Erythroblast (primary cell): Measurements from ENCODE around the gene DSE.

Experiments used
- DNase-seq, 2 experiments: peaks; one replicate each; lab custom pipeline; 2025; lab: John Stamatoyannopoulos, UW
- GATA1 ChIP-seq: IDR thresholded peaks from 2 replicates; pipeline ENCODE4 v1.6.1; 2011; ENCODE audit warnings: low read depth, mild to moderate bottlenecking, control low read depth, low read length, moderate library complexity
- POLR2A ChIP-seq: IDR thresholded peaks from 2 replicates; pipeline ENCODE4 v1.6.1; 2011; ENCODE audit warnings: mild to moderate bottlenecking, low read length

Gene DSE

GRCh38 chr6:116386581-116387299 lies 16.0 kb downstream of the DSE start:
- TF ChIP-seq POLR2A: no peak
- no peak for TF ChIP-seq GATA1
- no peak for DNase-seq

DNA sequence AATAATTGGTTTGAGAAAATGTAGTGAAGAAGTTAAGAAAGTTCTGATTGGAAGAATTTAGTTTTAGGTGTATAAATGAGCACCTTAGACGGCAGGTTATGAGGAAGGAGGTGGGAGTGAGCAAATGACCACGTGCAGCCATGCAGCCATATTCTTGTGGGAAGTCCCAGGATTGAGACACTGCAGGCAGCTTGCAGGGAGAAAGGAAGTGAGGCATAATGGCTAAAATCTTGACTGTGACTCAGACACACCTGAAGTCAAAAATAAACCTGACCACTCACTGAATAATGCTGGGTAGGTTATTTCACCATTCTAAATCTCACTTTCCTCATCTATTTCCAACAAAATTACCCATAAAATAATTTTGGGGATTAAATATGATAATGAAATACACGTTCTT lies 16.6 kb downstream of the DSE start:
- no peak for TF ChIP-seq GATA1
- no peak for TF ChIP-seq POLR2A
- no peak for DNase-seq

DNA sequence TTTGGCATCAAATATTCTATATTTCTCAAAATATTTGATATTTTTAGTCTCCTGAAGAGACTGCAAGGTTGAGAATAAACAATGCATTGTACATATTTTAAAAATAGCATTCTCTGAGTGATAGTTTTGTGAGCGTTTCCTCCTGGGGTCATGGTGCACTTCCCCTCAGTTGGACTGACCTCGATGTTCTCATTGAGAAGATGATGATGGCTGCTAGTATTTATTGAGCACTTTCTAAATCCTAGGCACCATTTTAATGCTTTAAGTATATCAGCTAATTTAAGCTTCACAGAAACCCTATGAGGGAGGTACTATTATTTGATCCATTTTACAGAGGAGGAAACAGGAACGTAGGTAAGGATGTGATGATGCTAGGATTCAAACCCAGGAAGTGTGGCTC lies 18.2 kb downstream of the DSE start:
- no peak for DNase-seq

DNA sequence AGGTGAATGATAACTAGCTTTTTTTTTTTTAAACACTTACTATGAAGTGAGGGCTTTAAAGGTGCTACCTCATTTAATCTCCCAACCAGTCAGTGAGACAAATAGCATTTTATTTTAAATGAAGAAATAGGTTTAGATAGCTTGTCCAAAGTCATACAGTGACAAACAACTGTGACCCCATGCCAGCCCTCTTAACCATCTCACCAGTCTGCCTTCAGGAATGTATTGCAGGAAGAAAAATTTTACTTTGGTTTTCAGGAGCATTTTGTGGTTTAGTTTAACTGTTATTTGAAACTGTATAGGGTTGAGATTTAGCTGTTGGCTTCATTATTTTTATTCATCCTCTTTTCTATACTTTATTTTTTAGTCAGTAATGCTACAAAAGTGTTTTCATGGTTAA lies 18.6 kb downstream of the DSE start:
- DNase-seq: no peak

More for the DNA sequence above, 18.2 kb downstream of the DSE start:
- TF ChIP-seq GATA1 (no peak), POLR2A (no peak)

GRCh38 chr6:116390581-116390980 lies 19.8 kb downstream of the DSE start:
- no peak for DNase-seq
- TF ChIP-seq GATA1 (no peak), POLR2A (no peak)

More for the DNA sequence above, 18.6 kb downstream of the DSE start:
- TF ChIP-seq POLR2A (no peak), GATA1 (no peak)

DNA sequence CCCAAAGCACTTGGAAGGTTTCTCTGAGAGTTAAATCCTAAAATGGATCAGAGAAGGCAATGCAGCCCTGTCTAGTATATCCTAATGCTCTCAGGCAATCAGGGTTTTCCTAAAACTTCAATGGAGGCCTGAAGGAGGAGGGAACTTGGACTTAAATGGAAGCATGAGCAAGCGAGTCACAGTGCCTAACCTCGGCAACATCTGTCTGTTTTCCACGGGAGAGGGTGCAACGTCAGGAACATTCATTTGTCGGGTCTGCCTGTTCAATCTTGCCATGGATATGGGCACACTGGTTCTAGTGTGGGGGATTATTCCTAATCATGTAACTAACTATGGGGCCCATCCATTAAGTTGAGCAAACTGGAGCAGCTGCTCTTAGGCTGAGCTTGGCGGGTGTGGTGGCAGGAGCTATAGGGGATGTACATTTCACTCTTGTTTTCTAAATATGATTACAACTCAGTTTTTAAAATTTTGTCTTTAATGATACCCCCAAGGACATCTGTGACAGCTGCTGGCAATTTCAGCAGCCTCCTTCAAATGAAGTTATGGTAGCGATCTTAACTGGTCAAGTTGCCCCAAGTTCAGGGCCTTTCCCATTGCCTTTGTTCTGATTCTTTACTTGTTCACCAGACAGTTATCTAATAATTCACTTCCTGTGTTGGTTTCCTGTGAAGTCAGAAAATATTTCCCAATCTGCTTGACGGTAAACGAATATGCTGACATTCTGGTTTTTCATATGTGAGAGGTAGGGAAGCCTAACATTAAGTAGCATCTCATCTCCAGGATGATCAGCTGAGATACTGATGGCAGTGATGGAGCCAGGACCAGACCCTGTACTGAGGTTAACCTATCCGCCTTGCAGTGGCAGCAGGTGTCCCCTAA lies 21.6 kb downstream of the DSE start:
- no peak for DNase-seq
- TF ChIP-seq POLR2A: no peak
- TF ChIP-seq GATA1: no peak

- DNase-seq: no peak
- TF ChIP-seq GATA1 (no peak), POLR2A (no peak)
Observed at GRCh38 chr6:116393430-116393829, 22.7 kb downstream of the DSE start.

DNA sequence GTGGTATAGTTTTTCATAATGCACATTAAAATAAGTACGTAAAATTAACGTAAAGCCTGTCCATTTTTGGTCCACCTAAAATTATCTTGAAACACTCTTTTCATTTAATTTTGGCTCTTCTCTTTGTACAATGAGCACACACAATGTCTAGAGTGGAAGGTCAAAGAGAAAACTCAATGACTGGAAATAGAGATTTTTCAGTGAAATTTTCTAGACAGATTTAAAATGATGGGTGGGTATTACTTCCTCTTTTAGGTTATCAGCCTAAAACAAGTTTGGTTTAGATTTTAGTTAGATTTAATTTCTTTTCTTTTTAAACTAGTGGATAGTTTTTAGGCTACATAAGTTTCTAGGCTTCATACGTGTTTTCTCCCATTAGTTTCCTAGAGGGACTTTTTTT lies 24.9 kb downstream of the DSE start:
- no peak for DNase-seq
- no peak for TF ChIP-seq GATA1
- TF ChIP-seq POLR2A: no peak

DNA sequence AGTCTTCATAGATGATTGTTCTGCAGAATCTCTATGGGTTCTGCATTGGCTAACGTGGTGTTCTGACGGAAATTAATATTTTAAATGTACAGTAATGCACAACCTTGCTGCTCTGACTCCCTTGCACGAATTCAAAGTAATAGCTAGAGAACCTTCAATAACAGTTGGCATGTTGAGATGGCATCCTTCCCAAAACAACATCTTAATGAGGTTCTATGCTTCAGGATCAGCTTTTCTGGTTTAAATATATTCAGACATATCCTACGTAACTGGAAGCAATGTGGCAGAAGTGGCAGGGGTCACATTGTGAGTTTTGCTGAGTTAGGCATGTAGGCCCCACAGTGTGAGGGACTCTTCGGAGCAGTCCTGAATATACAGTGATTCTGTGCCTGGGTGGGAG lies 25.7 kb downstream of the DSE start:
- no peak for DNase-seq
- TF ChIP-seq POLR2A (no peak), GATA1 (no peak)

GRCh38 chr6:116397914-116398313 lies 27.2 kb downstream of the DSE start:
- DNase-seq: no peak
- TF ChIP-seq GATA1 (no peak), POLR2A (no peak)

- TF ChIP-seq GATA1 (no peak), POLR2A (no peak)
- no peak for DNase-seq
Observed at GRCh38 chr6:116398316-116399010, 27.7 kb downstream of the DSE start.

DNA sequence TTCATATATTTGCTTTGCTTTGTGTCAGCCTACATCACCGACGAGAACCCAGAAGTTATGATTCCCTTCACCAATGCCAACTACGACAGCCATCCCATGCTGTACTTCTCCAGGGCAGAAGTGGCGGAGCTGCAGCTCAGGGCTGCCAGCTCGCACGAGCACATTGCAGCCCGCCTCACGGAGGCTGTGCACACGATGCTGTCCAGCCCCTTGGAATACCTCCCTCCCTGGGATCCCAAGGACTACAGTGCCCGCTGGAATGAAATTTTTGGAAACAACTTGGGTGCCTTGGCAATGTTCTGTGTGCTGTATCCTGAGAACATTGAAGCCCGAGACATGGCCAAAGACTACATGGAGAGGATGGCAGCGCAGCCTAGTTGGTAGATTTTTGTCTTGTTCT lies 28.5 kb downstream of the DSE start:
- no peak for DNase-seq
- TF ChIP-seq POLR2A: no peak
- TF ChIP-seq GATA1: no peak

DNA sequence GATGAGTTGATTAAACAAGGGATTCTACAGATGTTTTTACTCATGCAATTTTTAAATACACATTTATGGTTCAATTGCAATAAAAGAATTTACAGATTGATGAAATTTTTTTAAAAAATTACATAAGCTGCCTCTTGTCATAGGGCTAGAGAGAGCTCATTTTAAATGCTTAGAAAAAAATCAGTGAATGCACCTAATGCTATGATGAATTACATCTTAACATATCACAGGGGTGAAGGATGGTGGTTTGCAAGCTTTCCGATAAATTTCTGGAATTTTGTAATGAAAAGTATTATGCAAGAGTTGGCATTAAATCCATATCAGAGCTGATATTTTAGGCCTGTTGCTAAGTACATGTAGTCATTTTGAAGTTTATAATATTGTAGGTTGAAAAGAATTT lies 29.6 kb downstream of the DSE start:
- DNase-seq: no peak
- TF ChIP-seq POLR2A (no peak), GATA1 (no peak)

DNA sequence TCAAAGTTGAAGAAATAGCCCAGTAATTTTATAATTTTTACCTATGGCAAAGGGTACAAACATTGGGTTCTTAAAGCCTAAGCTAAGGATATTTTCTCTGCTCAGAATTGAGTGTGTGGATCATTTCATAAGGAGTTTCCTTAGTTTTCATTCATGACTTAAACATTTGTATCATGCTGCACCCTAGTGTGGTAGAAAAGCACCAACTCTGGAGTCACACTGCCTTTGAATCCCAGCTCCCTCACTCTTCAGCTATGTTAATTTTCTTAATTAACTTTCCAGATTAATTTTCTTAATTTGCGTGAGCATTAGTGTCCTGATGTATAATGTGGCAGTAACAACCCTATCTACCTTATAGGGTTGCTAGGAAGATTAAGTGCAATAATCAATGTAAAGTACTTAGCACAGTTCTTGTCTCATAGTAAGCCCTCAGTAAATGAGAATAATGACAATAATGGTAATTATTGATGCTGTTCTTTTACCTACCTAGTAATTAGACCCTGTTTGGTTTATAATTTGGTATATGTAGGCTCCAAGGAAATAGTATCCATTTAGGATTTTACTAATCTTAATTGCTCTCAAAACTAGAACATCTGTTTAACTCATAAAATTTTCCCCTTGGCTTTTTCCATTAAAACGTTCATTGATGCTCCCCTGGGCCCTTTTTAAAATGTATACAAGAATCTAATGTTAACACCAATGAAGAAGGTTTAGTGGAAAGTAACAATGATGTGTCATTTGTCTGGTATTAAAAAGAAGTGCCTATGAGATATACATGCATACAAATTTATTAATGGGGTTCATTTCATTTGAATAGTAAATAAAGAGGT lies 31.6 kb downstream of the DSE start:
- no peak for DNase-seq
- TF ChIP-seq GATA1 (no peak), POLR2A (no peak)

- no peak for DNase-seq
- TF ChIP-seq GATA1 (no peak), POLR2A (no peak)
Observed at GRCh38 chr6:116403205-116403604, 32.5 kb downstream of the DSE start.
